Endothelial cell of umbilical vein (primary cell): ENCODE results near the gene OPRM1.

ENCODE experiments used
- CTCF ChIP-seq, 2 donors: IDR thresholded peaks; 1 replicate in 1 of 2; 2 replicates in 1 of 2; pipeline ENCODE4 v1.5.1; 2011; ENCODE audit warnings: low read length in 2 of 2, mild to moderate bottlenecking in 2 of 2, moderate library complexity in 2 of 2, control low read depth in 1 of 2, inconsistent platforms in 1 of 2, low read depth in 1 of 2; ENCODE audit not compliant: insufficient read depth in 1 of 2; ENCODE audit errors: extremely low read depth in 1 of 2
- MAX ChIP-seq: IDR thresholded peaks from 2 replicates; pipeline ENCODE4 v1.6.1; 2011; ENCODE audit not compliant: insufficient read depth, insufficient read length

- TF ChIP-seq MAX: no peak
- TF ChIP-seq CTCF (IDR thresholded peaks at IDR 0.05; ENCODE audit: extremely low read depth in 1 of 2, insufficient read depth in 1 of 2, low read depth in 1 of 2, low read length in 2 of 2): no peak
These were observed 32.2 kb downstream of the OPRM1 start for GRCh38 chr6:154071236-154071635.
